ENCODE results near the gene SPECC1.
"Not testable (repeated sequence)": the region's sequence is repeated elsewhere in the genome, so short reads cannot be mapped to it uniquely, and the experiment has no call there.

The SPECC1 gene

GRCh38 chr17:20009302-20010098 is at the start of gene SPECC1:
Gene SPECC1, plus strand, starts transcription at chr17:20009359. Its CDS starts 87,293 bp downstream, at chr17:20096652.
- Histone ChIP-seq H3K9ac (peak within 1 kb of the TSS; percentile 56 to 82 (median 76)), H3K27ac (peak within 1 kb of the TSS in 10 of 11 experiments; percentile 2 to 62 (median 46); a peak in 15 of 22 replicates), H3K4me2 (peak within 1 kb of the TSS; percentile 97 to 100 (median 99)), H3K27me3 (peaks cover 11 to 44% (median 30%) of the 10 kb centered on the region in 11 experiments; a peak in 21 of 22 replicates), H4K20me1 (no peaks in the 10 kb centered on the region), H3K36me3 (no peaks in the 10 kb centered on the region), H3K4me1 (peaks cover 0 to 17% (median 10%) of the 10 kb centered on the region in 10 experiments; a peak in 16 of 20 replicates), H3K9me3 (replicated peaks in 1 of 11) (peaks cover 0 to 10% (median 4%) of the 10 kb centered on the region in 11 experiments; a peak in 9 of 22 replicates), H3K4me3 (peak within 1 kb of the TSS; percentile 72 to 92 (median 80))
- TF ChIP-seq Cebpa-rat (IDR thresholded peaks at IDR 0.05), result no peak

GRCh38 chr17:19962954-19963353 is 46.2 kb upstream of the SPECC1 start:
- peaks cover 0 to 30% (median 0%) of the 10 kb centered on the region in 10 experiments; a peak in 2 of 20 replicates for H3K4me1 ChIP-seq

GRCh38 chr17:19973156-19973555 is 36.0 kb upstream of the SPECC1 start:
- Histone ChIP-seq H3K9ac (no peak overlapping the region), H3K4me1 (peaks cover 16 to 74% (median 38%) of the 10 kb centered on the region in 10 experiments), H4K20me1 (peaks cover 30 to 80% (median 51%) of the 10 kb centered on the region in 11 experiments; a peak in 21 of 22 replicates), H3K27ac (peak overlapping the region in 3 of 11 experiments; percentile 14 to 18 (median 18); a peak in 3 of 22 replicates), H3K9me3 (replicated peaks in 1 of 11) (0 out of 22 replicates have a peak, but pooled peaks cover 0 to 4% (median 0%) of the 10 kb centered on the region in 11 experiments), H3K4me3 (no peak overlapping the region), H3K4me2 (peak overlapping the region in 5 of 11 experiments; percentile 47 to 98 (median 62); a peak in 10 of 22 replicates), H3K27me3 (no peaks in the 10 kb centered on the region), H3K36me3 (peaks cover 66 to 82% (median 78%) of the 10 kb centered on the region in 11 experiments)
- no peak for TF ChIP-seq Cebpa-rat (IDR thresholded peaks at IDR 0.05)

More at GRCh38 chr17:19962954-19963353, 46.2 kb upstream of the SPECC1 start:
- H3K9ac ChIP-seq; H3K4me3 ChIP-seq; H3K4me2 ChIP-seq; H3K27me3 ChIP-seq; H3K27ac ChIP-seq; H3K9me3 ChIP-seq (replicated peaks in 1 of 11): not testable (repeated sequence)
- H3K36me3 ChIP-seq, result peaks cover 85 to 100% (median 100%) of the 10 kb centered on the region in 11 experiments
- H4K20me1 ChIP-seq, result peaks cover 13 to 100% (median 84%) of the 10 kb centered on the region in 11 experiments; a peak in 21 of 22 replicates

- no peak for TF ChIP-seq Cebpa-rat (IDR thresholded peaks at IDR 0.05)
- H3K36me3 ChIP-seq, result peaks cover 41 to 58% (median 53%) of the 10 kb centered on the region in 11 experiments
- H3K4me2 ChIP-seq, result peak overlapping the region; percentile 74 to 98 (median 87)
- peaks cover 0 to 17% (median 5%) of the 10 kb centered on the region in 11 experiments; a peak in 10 of 22 replicates for H3K9me3 ChIP-seq (replicated peaks in 1 of 11)
- H3K4me1 ChIP-seq, result peaks cover 33 to 83% (median 58%) of the 10 kb centered on the region in 10 experiments
- no peaks in the 10 kb centered on the region for H3K27me3 ChIP-seq
- peak overlapping the region in 10 of 11 experiments; percentile 99 to 100 (median 100); a peak in 18 of 22 replicates for H3K27ac ChIP-seq
- H3K9ac ChIP-seq, result peak overlapping the region in 9 of 11 experiments; percentile 98 to 100 (median 99); a peak in 13 of 22 replicates
- H3K4me3 ChIP-seq, result peak overlapping the region in 8 of 10 experiments; percentile 79 to 88 (median 86); a peak in 14 of 20 replicates
- peaks cover 10 to 55% (median 26%) of the 10 kb centered on the region in 11 experiments; a peak in 19 of 22 replicates for H4K20me1 ChIP-seq
These were observed 33.6 kb upstream of the SPECC1 start for GRCh38 chr17:19975601-19976000.

GRCh38 chr17:19977293-19978208 is 31.6 kb upstream of the SPECC1 start, which contains the start of gene AKAP10:
Gene AKAP10, minus strand, starts transcription at chr17:19977828. Its CDS starts 149 bp downstream, at chr17:19977679.
- Histone ChIP-seq H3K27ac (peak within 1 kb of the TSS; percentile 99 to 100 (median 100)), H3K9ac (peak within 1 kb of the TSS; percentile 98 to 100 (median 99)), H3K36me3 (peaks cover 28 to 40% (median 36%) of the 10 kb centered on the region in 11 experiments), H3K4me2 (peak within 1 kb of the TSS; percentile 74 to 98 (median 88)), H3K4me3 (peak within 1 kb of the TSS; percentile 79 to 88 (median 85)), H3K27me3 (no peaks in the 10 kb centered on the region), H4K20me1 (peaks cover 0 to 36% (median 9%) of the 10 kb centered on the region in 11 experiments; a peak in 12 of 22 replicates), H3K4me1 (peaks cover 33 to 73% (median 49%) of the 10 kb centered on the region in 10 experiments), H3K9me3 (replicated peaks in 1 of 11) (peaks cover 0 to 17% (median 5%) of the 10 kb centered on the region in 11 experiments; a peak in 10 of 22 replicates)
- TF ChIP-seq Cebpa-rat (IDR thresholded peaks at IDR 0.05), result no peak

GRCh38 chr17:19978209-19978802 is 30.9 kb upstream of the SPECC1 start:
- no peak for TF ChIP-seq Cebpa-rat (IDR thresholded peaks at IDR 0.05)
- peak overlapping the region; percentile 98 to 100 (median 99) for H3K9ac ChIP-seq
- H3K27me3 ChIP-seq, result no peaks in the 10 kb centered on the region
- peak overlapping the region; percentile 74 to 98 (median 87) for H3K4me2 ChIP-seq
- H3K27ac ChIP-seq, result peak overlapping the region; percentile 99 to 100 (median 100); a peak in 21 of 22 replicates
- H3K36me3 ChIP-seq, result peaks cover 24 to 33% (median 29%) of the 10 kb centered on the region in 11 experiments
- H3K4me3 ChIP-seq, result peak overlapping the region; percentile 79 to 88 (median 85)
- peaks cover 33 to 66% (median 42%) of the 10 kb centered on the region in 10 experiments for H3K4me1 ChIP-seq
- H4K20me1 ChIP-seq, result peaks cover 0 to 28% (median 5%) of the 10 kb centered on the region in 11 experiments; a peak in 12 of 22 replicates
- H3K9me3 ChIP-seq (replicated peaks in 1 of 11), result peaks cover 0 to 17% (median 5%) of the 10 kb centered on the region in 11 experiments; a peak in 10 of 22 replicates

- peak overlapping the region; percentile 99 to 100 (median 100); a peak in 21 of 22 replicates for H3K27ac ChIP-seq
- H3K27me3 ChIP-seq, result no peaks in the 10 kb centered on the region
- H3K4me2 ChIP-seq, result peak overlapping the region; percentile 74 to 98 (median 87)
- peaks cover 33 to 61% (median 39%) of the 10 kb centered on the region in 10 experiments for H3K4me1 ChIP-seq
- TF ChIP-seq Cebpa-rat (IDR thresholded peaks at IDR 0.05), result no peak
- peaks cover 0 to 15% (median 5%) of the 10 kb centered on the region in 11 experiments; a peak in 10 of 22 replicates for H3K9me3 ChIP-seq (replicated peaks in 1 of 11)
- peaks cover 0 to 23% (median 1%) of the 10 kb centered on the region in 11 experiments; a peak in 11 of 22 replicates for H4K20me1 ChIP-seq
- H3K4me3 ChIP-seq, result peak overlapping the region; percentile 79 to 88 (median 85)
- peak overlapping the region; percentile 98 to 100 (median 99); a peak in 21 of 22 replicates for H3K9ac ChIP-seq
- H3K36me3 ChIP-seq, result peaks cover 19 to 28% (median 24%) of the 10 kb centered on the region in 11 experiments
These were observed 30.4 kb upstream of the SPECC1 start for GRCh38 chr17:19978805-19979211.
